SK-N-SH (cell line): ENCODE measurements around the gene PHKG1. TPM values are rescaled to one million over a fixed set of nuclear protein-coding genes. Genes with fewer than 3 reads are reported as not detected.
"Not testable (repeated sequence)": the region's sequence is repeated elsewhere in the genome, so short reads cannot be mapped to it uniquely, and the experiment has no call there.

Experiments
- CTCF ChIA-PET: fragments of 300-600, 350-600 bp; formaldehyde crosslinking; extraction: SDS; loops from one replicate; lab custom pipeline; 2021; lab: Yijun Ruan, JAX
- POLR2A ChIA-PET: fragments of 350-600 bp; sonication (Branson Sonifier 250); formaldehyde crosslinking; extraction: SDS; loops from one replicate; lab custom pipeline; 2020; ENCODE audit warnings: antibody characterized with exemption, inconsistent platforms; lab: Yijun Ruan, JAX
- DNase-seq: peaks from one replicate; pipeline ENCODE4 v3.0.0; 2012
- H2AFZ ChIP-seq: fragments of 200-600 bp; sonication (generic); 2 replicates; pipeline ENCODE4 v1.8.1; 2016; ENCODE audit warnings: antibody characterized with exemption, mild to moderate bottlenecking, low read depth
- H3F3A ChIP-seq: fragments of 200-600 bp; sonication (generic); replicated peaks from 2 replicates; pipeline ENCODE3; 2016; ENCODE audit warnings: antibody characterized with exemption, mild to moderate bottlenecking; ENCODE audit not compliant: insufficient read depth
- H3K27ac ChIP-seq, 2 experiments: fragments of 200-500 bp in 1 of 2; fragments of 200-600 bp in 1 of 2; sonication (Bioruptor generic) in 1 of 2; sonication (generic), shearing (Covaris generic) in 1 of 2; 2 replicates each; pipeline versions ENCODE4 v1.5.1 to v1.6.1; 2014 to 2016; ENCODE audit warnings: low read depth in 2 of 2, inconsistent platforms in 1 of 2, low read length in 1 of 2, mild to moderate bottlenecking in 1 of 2, mixed read lengths in 1 of 2
- H3K27me3 ChIP-seq: fragments of 200-600 bp; sonication (generic), shearing (Covaris generic); 2 replicates; pipeline ENCODE4 v1.6.1; 2016; ENCODE audit warnings: mixed run types; ENCODE audit not compliant: insufficient read depth
- H3K36me3 ChIP-seq, 2 experiments: fragments of 200-500 bp in 1 of 2; fragments of 200-600 bp in 1 of 2; sonication (Bioruptor generic) in 1 of 2; sonication (generic) in 1 of 2; replicated peaks in 1 of 2; 2 replicates each; pipeline versions ENCODE3 to v1.5.1; 2014 to 2016; ENCODE audit warnings: low read length in 1 of 2, mild to moderate bottlenecking in 1 of 2; ENCODE audit not compliant: insufficient read depth in 2 of 2, control insufficient read depth in 1 of 2
- H3K4me1 ChIP-seq, 2 experiments: fragments of 200-500 bp in 1 of 2; fragments of 200-600 bp in 1 of 2; sonication (Bioruptor generic) in 1 of 2; sonication (generic), shearing (Covaris generic) in 1 of 2; 2 replicates each; pipeline versions ENCODE4 v1.5.1 to v1.6.1; 2014 to 2016; ENCODE audit warnings: low read depth in 1 of 2, low read length in 1 of 2, mixed run types in 1 of 2; ENCODE audit not compliant: insufficient read depth in 2 of 2, control insufficient read depth in 1 of 2
- H3K4me2 ChIP-seq: fragments of 200-600 bp; sonication (generic), shearing (Covaris generic); 2 replicates; pipeline ENCODE4 v1.6.1; 2017; ENCODE audit warnings: mixed run types
- H3K4me3 ChIP-seq, 2 experiments: fragments of 200-500 bp in 1 of 2; fragments of 200-600 bp in 1 of 2; sonication (Bioruptor generic) in 1 of 2; sonication (generic), shearing (Covaris generic) in 1 of 2; 2 replicates each; pipeline versions ENCODE4 v1.5.1 to v1.8.1; 2014 to 2016; ENCODE audit warnings: low read depth in 2 of 2, inconsistent platforms in 1 of 2, low read length in 1 of 2, mild to moderate bottlenecking in 1 of 2, mixed read lengths in 1 of 2, moderate library complexity in 1 of 2
- H3K79me2 ChIP-seq: fragments of 200-600 bp; sonication (generic); 2 replicates; pipeline ENCODE4 v1.8.1; 2017; ENCODE audit warnings: mild to moderate bottlenecking; ENCODE audit not compliant: insufficient read depth
- H3K9ac ChIP-seq: fragments of 200-600 bp; sonication (generic); 2 replicates; pipeline ENCODE4 v1.6.1; 2017; ENCODE audit warnings: mixed run types
- H3K9me2 ChIP-seq: fragments of 200-600 bp; sonication (generic); 2 replicates; pipeline ENCODE4 v1.6.1; 2017; ENCODE audit warnings: mixed run types
- H3K9me3 ChIP-seq: fragments of 200-600 bp; sonication (generic); 2 replicates; pipeline ENCODE4 v1.6.1; 2017; ENCODE audit warnings: mixed run types, mild to moderate bottlenecking, moderate library complexity
- H4K20me1 ChIP-seq: fragments of 200-600 bp; sonication (generic); 2 replicates; pipeline ENCODE4 v1.6.1; 2017; ENCODE audit warnings: mild to moderate bottlenecking, mixed run types; ENCODE audit not compliant: insufficient read depth
- ELF1 ChIP-seq: IDR thresholded peaks from 2 replicates; pipeline ENCODE4 v1.4.0; 2012
- EZH2phosphoT487 ChIP-seq: fragments of 200-600 bp; sonication (generic); IDR thresholded peaks from 2 replicates; pipeline ENCODE4 v1.6.1; 2017; ENCODE audit warnings: low read depth, mixed run types, mild to moderate bottlenecking, antibody characterized with exemption, moderate library complexity, borderline replicate concordance
- FOSL2 ChIP-seq: IDR thresholded peaks from 2 replicates; pipeline ENCODE4 v1.4.0; 2012; ENCODE audit warnings: low read depth, mild to moderate bottlenecking, moderate library complexity, borderline replicate concordance
- FOXJ3 ChIP-seq: sonication (generic); formaldehyde crosslinking; IDR thresholded peaks from 2 replicates; pipeline ENCODE4 v1.5.1; 2020; ENCODE audit warnings: mild to moderate bottlenecking, missing genetic modification reagents
- FOXM1 ChIP-seq: IDR thresholded peaks from 2 replicates; pipeline ENCODE4 v1.4.0; 2012; ENCODE audit warnings: low read depth, mild to moderate bottlenecking
- GATA2 ChIP-seq: sonication (generic); formaldehyde crosslinking; IDR thresholded peaks from 2 replicates; pipeline ENCODE4 v1.5.0; 2020; ENCODE audit warnings: mild to moderate bottlenecking, missing genetic modification reagents
- IRF3 ChIP-seq: fragments of 150-350 bp; IDR thresholded peaks from 2 replicates; pipeline ENCODE4 v1.6.1; 2016; ENCODE audit warnings: mild to moderate bottlenecking, low read depth, low read length
- JUND ChIP-seq: IDR thresholded peaks from 2 replicates; pipeline ENCODE4 v1.4.0; 2012
- MAX ChIP-seq: IDR thresholded peaks from 2 replicates; pipeline ENCODE4 v1.4.0; 2012; ENCODE audit warnings: low read depth
- MEF2A ChIP-seq: IDR thresholded peaks from 2 replicates; pipeline ENCODE4 v1.4.0; 2012; ENCODE audit warnings: low read depth, borderline replicate concordance
- MXI1 ChIP-seq: IDR thresholded peaks from 2 replicates; pipeline ENCODE4 v1.6.1; 2012; ENCODE audit warnings: mild to moderate bottlenecking, low read depth, low read length, improper control_type of control experiment
- NFIC ChIP-seq: IDR thresholded peaks from 2 replicates; pipeline ENCODE4 v1.4.0; 2012; ENCODE audit warnings: borderline replicate concordance
- NRF1 ChIP-seq: IDR thresholded peaks from 2 replicates; pipeline ENCODE4 v1.6.1; 2012; ENCODE audit warnings: low read depth, mild to moderate bottlenecking, low read length
- PBX3 ChIP-seq: IDR thresholded peaks from 2 replicates; pipeline ENCODE4; 2012
- RAD21 ChIP-seq: IDR thresholded peaks from 2 replicates; pipeline ENCODE4 v1.6.1; 2012; ENCODE audit warnings: mild to moderate bottlenecking, low read length
- REST ChIP-seq: IDR thresholded peaks from 2 replicates; pipeline ENCODE4 v1.6.1; 2012; ENCODE audit warnings: mild to moderate bottlenecking, low read depth, low read length, moderate library complexity
- SMC3 ChIP-seq: IDR thresholded peaks from 2 replicates; pipeline ENCODE4 v1.6.1; 2012; ENCODE audit warnings: low read depth, low read length, improper control_type of control experiment
- TAF1 ChIP-seq: IDR thresholded peaks from 2 replicates; pipeline ENCODE4 v1.6.1; 2012; ENCODE audit warnings: low read depth, mild to moderate bottlenecking, low read length, moderate library complexity, borderline replicate concordance
- TCF12 ChIP-seq: IDR thresholded peaks from 2 replicates; pipeline ENCODE4 v1.4.0; 2012
- TEAD4 ChIP-seq: IDR thresholded peaks from 2 replicates; pipeline ENCODE4 v1.4.0; 2012; ENCODE audit warnings: mild to moderate bottlenecking, borderline replicate concordance; ENCODE audit not compliant: insufficient read depth
- YY1 ChIP-seq: IDR thresholded peaks from 2 replicates; pipeline ENCODE4 v1.4.0; 2012; ENCODE audit warnings: low read depth, mild to moderate bottlenecking
- WGBS: methylation state at CpG from one replicate; pipeline ENCODE4 v1.1.6; 2017; ENCODE audit warnings: low lambda C conversion rate; 5-methylcytosine and 5-hydroxymethylcytosine counted together
- polyA plus RNA-seq, 3 experiments: library from polyadenylated mRNA; depleted of rRNA; stranded (reverse); fragments of >200 nt; gene quantifications; 2 replicates each; pipeline ENCODE4 v1.2.3, GENCODE V29; 2012

The PHKG1 gene
- polyA plus RNA-seq, 1 of the 3 experiments (the other 2 are of a cell fraction) = 2.5 TPM

- CTCF ChIA-PET = interaction anchor here (1.3 to 3.2 kb wide), 9 partner anchors 7 to 426 kb away, joined by 3 to 25 read pairs (median 5); partner anchors contain the start of genes CCT6A and PSPH
- not testable (repeated sequence) for H3K4me2 ChIP-seq, H3K27ac ChIP-seq, H3K27me3 ChIP-seq, H3K9me2 ChIP-seq, H3K4me3 ChIP-seq, H2AFZ ChIP-seq, DNase-seq, H3K9ac ChIP-seq, H3K9me3 ChIP-seq
- POLR2A ChIA-PET = interaction anchor here (1.8 to 4.3 kb wide), 2 partner anchors 15 to 59 kb away, joined by 4 to 36 read pairs; partner anchors contain the start of genes CCT6A and PSPH
- 96% methylated on average over 13 of the region's 13 CpGs for WGBS
- H3K79me2 ChIP-seq = peaks cover 29% of the 10 kb centered on the region
- H3K4me1 ChIP-seq = peaks cover 4 to 17% of the 10 kb centered on the region in 2 experiments; a peak in 3 of 4 replicates
- H4K20me1 ChIP-seq = peaks cover 11% of the 10 kb centered on the region
- peaks cover 33 to 49% of the 10 kb centered on the region in 2 experiments for H3K36me3 ChIP-seq
- H3F3A ChIP-seq = peaks cover 36% of the 10 kb centered on the region
Observed at GRCh38 chr7:56066376-56066775, 26.4 kb downstream of the PHKG1 start.

- WGBS = 3% methylated on average over 29 of the region's 49 CpGs
- Histone ChIP-seq H3K27me3 (no peaks in the 10 kb centered on the region), H3K9me2 (no peaks in the 10 kb centered on the region), H4K20me1 (peaks cover 11% of the 10 kb centered on the region), H3K79me2 (peaks cover 50% of the 10 kb centered on the region), H3K9ac (peak within 1 kb of the TSS; percentile 87), H3K27ac (peak within 1 kb of the TSS; percentile 78 to 90), H3K9me3 (no peaks in the 10 kb centered on the region), H3K36me3 (peaks cover 49 to 56% of the 10 kb centered on the region in 2 experiments), H3F3A (peaks cover 49% of the 10 kb centered on the region), H3K4me3 (peak within 1 kb of the TSS; percentile 70 to 88), H3K4me2 (peak within 1 kb of the TSS; percentile 92), H2AFZ (peak within 1 kb of the TSS; percentile 87), H3K4me1 (peaks cover 4 to 23% of the 10 kb centered on the region in 2 experiments; a peak in 3 of 4 replicates)
- CTCF ChIA-PET = interaction anchor here (0.8 to 3.2 kb wide), 10 partner anchors 10 to 423 kb away, joined by 3 to 25 read pairs (median 5); partner anchors contain the start of genes CCT6A, NUPR2 and PSPH
- POLR2A ChIA-PET = interaction anchor here (0.6 to 4.3 kb wide), 9 partner anchors 10 to 100 kb away, joined by 4 to 36 read pairs (median 5); partner anchors contain the start of genes CCT6A, CHCHD2, NIPSNAP2 and PSPH
- DNase-seq = peak; percentile 99
- TF ChIP-seq NFIC (no peak), PBX3 (peak; percentile 57; the same call in 1 of the 2 replicates), FOSL2 (no peak), MXI1 (peak; percentile 98), SMC3 (peak; percentile 24; the same call in 1 of the 2 replicates), ELF1 (peak; percentile 71), IRF3 (no peak), FOXM1 (no peak), FOXJ3 (CRISPR knock-in tag) (no peak), GATA2 (CRISPR knock-in tag) (no peak), YY1 (peak; percentile 61; the same call in 1 of the 2 replicates), REST (no peak), EZH2phosphoT487 (no peak), TCF12 (peak; percentile 43; the same call in 1 of the 2 replicates), NRF1 (peak; percentile 100), TAF1 (peak; percentile 79), MEF2A (no peak), JUND (peak; percentile 60), TEAD4 (no peak), RAD21 (peak; percentile 37; the same call in 1 of the 2 replicates), MAX (peak; percentile 93)
Observed at GRCh38 chr7:56063882-56064625, 28.7 kb downstream of the PHKG1 start, which contains the start of gene SUMF2. Gene SUMF2, plus strand, starts transcription at chr7:56064286. Its CDS starts 26 bp downstream, at chr7:56064312.
